Body of pancreas (tissue), 4 donors: ENCODE data around the gene BEST2.
"Not testable (repeated sequence)": the region's sequence is repeated elsewhere in the genome, so short reads cannot be mapped to it uniquely, and the experiment has no call there.

Experiments
- CTCF ChIP-seq, 7 experiments: fragments of 450-650 bp in 4 of 7; fragments of 200-600 bp in 3 of 7; sonication (generic) in 3 of 7; IDR thresholded peaks; one replicate each; pipeline ENCODE4 v1.5.1; 2016 to 2019; ENCODE audit warnings: antibody characterized with exemption in 7 of 7
- POLR2A ChIP-seq, 3 donors: fragments of 450-650 bp; IDR thresholded peaks; one replicate each; pipeline ENCODE4 v1.6.1; 2016; ENCODE audit warnings: antibody characterized with exemption in 3 of 3, mild to moderate bottlenecking in 2 of 3

GRCh38 chr19:12713304-12713703 is 38.3 kb upstream of the BEST2 start:
- not testable (repeated sequence) for TF ChIP-seq CTCF, POLR2A (IDR thresholded peaks at IDR 0.05)
